ENCODE measurements around the gene CSK.

Gene CSK

DNA sequence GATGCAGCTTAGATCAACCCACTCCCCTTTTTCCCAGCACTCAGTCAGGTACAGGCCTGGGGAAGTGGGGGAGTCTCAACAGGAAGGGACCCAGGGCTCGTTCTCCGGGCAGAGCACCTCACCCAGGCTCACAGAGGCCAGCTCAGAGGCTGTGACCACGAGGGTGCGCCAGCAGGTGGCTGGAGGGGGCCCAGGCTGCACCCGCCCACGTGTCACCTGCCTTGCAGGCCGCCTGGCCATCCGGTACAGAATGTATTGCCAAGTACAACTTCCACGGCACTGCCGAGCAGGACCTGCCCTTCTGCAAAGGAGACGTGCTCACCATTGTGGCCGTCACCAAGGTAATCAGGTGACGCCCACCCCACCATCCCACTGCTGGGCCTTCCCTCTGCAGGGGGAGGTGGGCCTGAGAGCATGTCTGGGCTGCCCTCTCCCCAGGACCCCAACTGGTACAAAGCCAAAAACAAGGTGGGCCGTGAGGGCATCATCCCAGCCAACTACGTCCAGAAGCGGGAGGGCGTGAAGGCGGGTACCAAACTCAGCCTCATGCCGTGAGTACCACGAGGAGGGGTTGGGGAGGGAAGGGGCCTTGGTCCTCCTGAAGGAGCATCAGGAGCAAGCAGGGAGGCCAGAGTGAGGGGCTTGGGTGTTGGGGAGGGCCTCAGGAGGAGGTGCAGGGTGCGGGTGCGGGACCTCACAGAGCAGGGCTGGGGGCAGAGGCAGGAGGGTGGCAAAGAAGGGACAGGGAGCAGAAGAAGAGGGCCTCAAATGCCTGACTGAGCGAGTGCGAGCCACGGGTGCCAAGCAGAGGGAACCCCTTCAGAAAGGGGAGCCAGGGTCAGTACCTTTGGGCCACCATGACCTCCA is 16.7 kb downstream of the CSK start:
- TF ChIP-seq, protein P1, sequence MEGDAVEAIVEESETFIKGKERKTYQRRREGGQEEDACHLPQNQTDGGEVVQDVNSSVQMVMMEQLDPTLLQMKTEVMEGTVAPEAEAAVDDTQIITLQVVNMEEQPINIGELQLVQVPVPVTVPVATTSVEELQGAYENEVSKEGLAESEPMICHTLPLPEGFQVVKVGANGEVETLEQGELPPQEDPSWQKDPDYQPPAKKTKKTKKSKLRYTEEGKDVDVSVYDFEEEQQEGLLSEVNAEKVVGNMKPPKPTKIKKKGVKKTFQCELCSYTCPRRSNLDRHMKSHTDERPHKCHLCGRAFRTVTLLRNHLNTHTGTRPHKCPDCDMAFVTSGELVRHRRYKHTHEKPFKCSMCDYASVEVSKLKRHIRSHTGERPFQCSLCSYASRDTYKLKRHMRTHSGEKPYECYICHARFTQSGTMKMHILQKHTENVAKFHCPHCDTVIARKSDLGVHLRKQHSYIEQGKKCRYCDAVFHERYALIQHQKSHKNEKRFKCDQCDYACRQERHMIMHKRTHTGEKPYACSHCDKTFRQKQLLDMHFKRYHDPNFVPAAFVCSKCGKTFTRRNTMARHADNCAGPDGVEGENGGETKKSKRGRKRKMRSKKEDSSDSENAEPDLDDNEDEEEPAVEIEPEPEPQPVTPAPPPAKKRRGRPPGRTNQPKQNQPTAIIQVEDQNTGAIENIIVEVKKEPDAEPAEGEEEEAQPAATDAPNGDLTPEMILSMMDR (IDR thresholded peaks at IDR 0.05; ENCODE audit: borderline replicate concordance, insufficient read depth, low read depth, low read length), result peak; percentile 39; the same call in 1 of the 2 replicates
- H3K4me3 ChIP-seq (ENCODE audit: low read depth, low read length), result no peak overlapping the region

DNA sequence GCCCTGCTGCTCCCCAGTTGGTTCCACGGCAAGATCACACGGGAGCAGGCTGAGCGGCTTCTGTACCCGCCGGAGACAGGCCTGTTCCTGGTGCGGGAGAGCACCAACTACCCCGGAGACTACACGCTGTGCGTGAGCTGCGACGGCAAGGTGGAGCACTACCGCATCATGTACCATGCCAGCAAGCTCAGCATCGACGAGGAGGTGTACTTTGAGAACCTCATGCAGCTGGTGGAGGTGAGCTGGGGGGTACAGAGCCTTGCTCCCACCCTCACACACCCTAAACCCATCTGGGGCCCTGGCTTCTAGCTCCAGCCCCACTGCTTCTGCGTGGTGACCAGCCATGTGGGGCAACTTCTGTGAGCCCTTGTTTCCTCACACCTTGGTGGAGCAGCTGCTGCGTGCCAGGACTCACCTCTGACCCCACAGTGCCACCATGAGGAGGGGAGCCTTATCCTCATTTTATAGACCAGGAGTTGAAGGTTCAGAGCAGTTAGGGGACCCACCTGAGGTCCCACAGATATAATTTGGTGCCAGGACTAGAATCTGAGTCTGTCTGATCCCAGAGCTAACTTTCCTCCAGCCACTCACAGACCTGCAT is 17.5 kb downstream of the CSK start:
- TF ChIP-seq, protein P1 (IDR thresholded peaks at IDR 0.05; ENCODE audit: borderline replicate concordance, insufficient read depth, low read depth, low read length), result no peak
- no peak overlapping the region for H3K4me3 ChIP-seq (ENCODE audit: low read depth, low read length)

GRCh38 chr15:74799856-74800558 is 18.1 kb downstream of the CSK start:
- H3K4me3 ChIP-seq (ENCODE audit: low read depth, low read length), result no peak overlapping the region
- TF ChIP-seq, protein P1 (IDR thresholded peaks at IDR 0.05; ENCODE audit: borderline replicate concordance, insufficient read depth, low read depth, low read length), result peak; percentile 98

- H3K4me3 ChIP-seq (ENCODE audit: low read depth, low read length), result no peak overlapping the region
- TF ChIP-seq, protein P1 (IDR thresholded peaks at IDR 0.05; ENCODE audit: borderline replicate concordance, insufficient read depth, low read depth, low read length), result no peak
Observed at GRCh38 chr15:74800559-74801094, 18.7 kb downstream of the CSK start.

DNA sequence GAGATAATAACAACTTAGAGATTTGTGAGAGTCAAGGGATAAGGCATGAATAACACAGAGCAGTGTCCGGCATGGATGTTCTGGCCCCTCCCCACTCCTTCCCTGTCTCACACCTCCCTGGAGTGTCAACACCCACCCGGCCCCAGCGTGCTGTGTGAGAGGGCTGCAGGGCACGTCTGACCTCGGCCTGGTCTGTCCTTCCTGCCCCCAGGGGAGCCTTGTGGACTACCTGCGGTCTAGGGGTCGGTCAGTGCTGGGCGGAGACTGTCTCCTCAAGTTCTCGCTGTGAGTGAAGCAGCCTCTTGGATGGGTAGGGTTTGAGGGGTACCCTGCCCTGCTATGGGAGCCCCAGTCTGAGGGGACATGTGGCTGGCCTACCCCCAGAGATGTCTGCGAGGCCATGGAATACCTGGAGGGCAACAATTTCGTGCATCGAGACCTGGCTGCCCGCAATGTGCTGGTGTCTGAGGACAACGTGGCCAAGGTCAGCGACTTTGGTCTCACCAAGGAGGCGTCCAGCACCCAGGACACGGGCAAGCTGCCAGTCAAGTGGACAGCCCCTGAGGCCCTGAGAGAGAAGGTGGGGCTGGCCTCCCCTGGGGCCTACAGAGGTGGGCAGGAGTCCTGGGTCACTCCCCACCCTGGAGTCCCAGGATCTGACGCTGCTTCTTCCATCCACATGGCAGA is 19.6 kb downstream of the CSK start:
- no peak overlapping the region for H3K4me3 ChIP-seq (ENCODE audit: low read depth, low read length)
- TF ChIP-seq, protein P1 (IDR thresholded peaks at IDR 0.05; ENCODE audit: borderline replicate concordance, insufficient read depth, low read depth, low read length), result no peak

DNA sequence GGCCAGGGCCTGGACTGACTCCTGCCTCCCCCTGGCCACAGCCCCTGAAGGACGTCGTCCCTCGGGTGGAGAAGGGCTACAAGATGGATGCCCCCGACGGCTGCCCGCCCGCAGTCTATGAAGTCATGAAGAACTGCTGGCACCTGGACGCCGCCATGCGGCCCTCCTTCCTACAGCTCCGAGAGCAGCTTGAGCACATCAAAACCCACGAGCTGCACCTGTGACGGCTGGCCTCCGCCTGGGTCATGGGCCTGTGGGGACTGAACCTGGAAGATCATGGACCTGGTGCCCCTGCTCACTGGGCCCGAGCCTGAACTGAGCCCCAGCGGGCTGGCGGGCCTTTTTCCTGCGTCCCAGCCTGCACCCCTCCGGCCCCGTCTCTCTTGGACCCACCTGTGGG is 20.4 kb downstream of the CSK start:
- TF ChIP-seq, protein P1 (IDR thresholded peaks at IDR 0.05; ENCODE audit: borderline replicate concordance, insufficient read depth, low read depth, low read length), result no peak

More for the DNA sequence above, 20.4 kb downstream of the CSK start:
- H3K4me3 ChIP-seq (ENCODE audit: low read depth, low read length), result no peak overlapping the region
